ENCODE data around the gene TEX2.
"Not testable (repeated sequence)": the region's sequence is repeated elsewhere in the genome, so short reads cannot be mapped to it uniquely, and the experiment has no call there.

DNA sequence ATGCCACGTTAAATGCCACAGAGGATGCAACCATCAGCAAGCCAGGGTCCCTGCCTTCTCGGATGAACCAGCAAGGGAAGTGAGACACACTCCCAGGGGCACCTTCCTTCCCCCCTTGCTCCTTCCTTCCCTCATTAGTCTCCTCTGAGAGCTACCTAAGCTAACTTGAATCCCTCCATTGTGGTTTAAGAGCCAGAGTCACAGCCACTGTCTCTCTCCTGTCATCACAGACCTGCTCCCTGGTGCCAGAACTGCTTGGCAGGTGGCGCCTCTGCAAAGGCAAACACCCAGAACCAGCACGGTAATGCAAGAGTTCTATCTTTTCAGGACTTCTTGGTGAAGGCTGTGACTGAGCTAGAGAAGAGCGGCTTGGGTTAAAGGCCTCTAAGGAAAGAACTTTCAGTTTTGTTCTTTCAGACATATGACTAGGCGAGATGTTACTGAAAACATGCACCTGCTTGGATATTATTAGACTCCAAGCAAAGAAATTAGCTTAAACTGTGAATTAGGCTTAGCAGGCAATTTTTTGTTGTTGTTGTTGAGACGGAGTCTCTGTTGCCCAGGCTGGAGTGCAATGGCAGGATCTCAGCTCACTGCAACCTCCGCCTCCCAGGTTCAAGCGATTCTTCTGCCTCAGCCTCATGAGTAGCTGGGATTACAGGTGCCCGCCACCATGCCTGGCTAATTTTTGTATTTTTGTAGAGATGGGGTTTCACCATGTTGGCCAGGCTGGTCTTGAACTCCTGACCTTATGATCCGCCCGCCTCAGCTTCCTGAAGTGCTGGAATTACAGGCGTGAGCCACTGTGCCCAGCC lies 141.9 kb downstream of the TEX2 start:
- TF ChIP-seq, protein P1, sequence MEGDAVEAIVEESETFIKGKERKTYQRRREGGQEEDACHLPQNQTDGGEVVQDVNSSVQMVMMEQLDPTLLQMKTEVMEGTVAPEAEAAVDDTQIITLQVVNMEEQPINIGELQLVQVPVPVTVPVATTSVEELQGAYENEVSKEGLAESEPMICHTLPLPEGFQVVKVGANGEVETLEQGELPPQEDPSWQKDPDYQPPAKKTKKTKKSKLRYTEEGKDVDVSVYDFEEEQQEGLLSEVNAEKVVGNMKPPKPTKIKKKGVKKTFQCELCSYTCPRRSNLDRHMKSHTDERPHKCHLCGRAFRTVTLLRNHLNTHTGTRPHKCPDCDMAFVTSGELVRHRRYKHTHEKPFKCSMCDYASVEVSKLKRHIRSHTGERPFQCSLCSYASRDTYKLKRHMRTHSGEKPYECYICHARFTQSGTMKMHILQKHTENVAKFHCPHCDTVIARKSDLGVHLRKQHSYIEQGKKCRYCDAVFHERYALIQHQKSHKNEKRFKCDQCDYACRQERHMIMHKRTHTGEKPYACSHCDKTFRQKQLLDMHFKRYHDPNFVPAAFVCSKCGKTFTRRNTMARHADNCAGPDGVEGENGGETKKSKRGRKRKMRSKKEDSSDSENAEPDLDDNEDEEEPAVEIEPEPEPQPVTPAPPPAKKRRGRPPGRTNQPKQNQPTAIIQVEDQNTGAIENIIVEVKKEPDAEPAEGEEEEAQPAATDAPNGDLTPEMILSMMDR (IDR thresholded peaks at IDR 0.05), result not testable (repeated sequence)
- not testable (repeated sequence) for TF ChIP-seq POLR2A (IDR thresholded peaks at IDR 0.05)

Data from transverse colon (tissue), 3 donors.